GM21390 (cell line): Measurements from ENCODE around the gene SSC4D.

Source experiments
- ATAC-seq: cut with Tn5 transposase; IDR thresholded peaks from one replicate; pipeline ENCODE4 v1.9.1; 2021; ENCODE audit not compliant: unreplicated experiment

Gene SSC4D

DNA sequence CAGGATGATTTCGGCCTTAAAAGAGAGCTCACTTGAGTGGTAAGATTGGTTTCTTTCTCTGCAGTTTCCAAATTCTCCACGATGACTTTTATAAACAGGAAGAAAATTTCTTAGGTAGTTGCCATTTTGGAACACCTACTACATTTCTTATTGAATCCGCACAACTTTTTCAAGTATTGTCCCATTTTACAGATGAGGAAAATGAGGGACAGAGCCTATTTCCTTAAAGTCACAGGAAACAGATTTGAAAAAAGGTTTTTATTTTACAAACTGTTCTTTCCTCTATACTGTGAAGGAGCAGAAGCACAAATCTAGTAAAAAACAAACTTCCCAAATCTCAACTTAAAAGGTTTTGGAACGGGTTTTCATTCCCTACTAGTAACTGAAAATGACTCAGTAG is 53.4 kb downstream of the SSC4D start:
- no peak for ATAC-seq

DNA sequence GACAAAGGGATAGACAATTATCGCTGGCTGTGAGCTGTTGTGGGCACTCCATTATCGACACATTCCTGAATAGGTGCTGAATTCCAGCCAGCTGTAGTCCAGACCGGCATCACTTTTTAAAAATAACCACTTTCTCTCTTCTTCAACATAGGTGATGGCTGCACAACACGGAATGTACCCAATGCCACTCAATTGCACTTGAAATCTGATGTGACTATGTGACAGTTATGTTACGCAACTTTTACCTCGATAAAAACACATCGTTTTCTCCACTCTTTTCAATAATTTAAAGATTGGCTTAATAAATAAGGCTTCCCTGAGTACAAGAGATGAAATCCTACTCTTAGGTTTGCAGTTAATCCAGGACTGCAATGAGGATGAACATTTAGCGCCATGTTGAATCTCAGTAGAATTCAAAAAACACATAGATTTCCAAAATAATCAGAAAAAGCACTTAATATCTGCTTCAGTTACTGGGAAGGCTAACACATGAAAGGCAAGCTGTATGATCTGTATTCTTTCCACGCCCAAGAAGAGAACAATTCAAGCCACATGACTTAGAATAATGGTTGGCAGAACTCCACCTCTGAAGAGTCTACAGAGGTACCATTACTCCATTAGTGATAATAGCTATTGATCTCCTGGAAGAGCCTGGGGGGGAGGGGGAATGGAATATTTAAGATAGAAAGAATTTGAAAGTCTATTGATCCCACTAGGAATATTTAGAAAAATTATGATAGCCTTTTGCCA is 54.3 kb downstream of the SSC4D start:
- ATAC-seq, result no peak

DNA sequence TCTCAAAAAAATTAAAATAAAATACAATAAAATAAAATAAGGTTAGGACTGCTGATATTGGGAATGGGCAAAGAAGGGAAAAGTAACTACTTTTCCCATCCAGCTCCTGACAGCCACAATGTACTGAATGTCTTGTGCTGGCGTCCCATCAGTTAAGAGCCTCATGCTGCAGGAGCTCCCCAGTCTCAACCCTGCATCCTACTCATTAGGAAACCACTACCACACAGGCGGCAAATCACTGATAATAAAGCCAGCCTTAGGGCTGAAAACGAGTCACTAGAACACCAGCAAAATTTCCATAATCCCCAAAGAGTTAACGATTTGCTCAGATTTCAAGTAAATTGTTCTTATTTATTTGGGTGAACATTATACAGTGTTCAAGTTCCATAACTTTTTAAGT is 55.0 kb downstream of the SSC4D start:
- ATAC-seq, result no peak

DNA sequence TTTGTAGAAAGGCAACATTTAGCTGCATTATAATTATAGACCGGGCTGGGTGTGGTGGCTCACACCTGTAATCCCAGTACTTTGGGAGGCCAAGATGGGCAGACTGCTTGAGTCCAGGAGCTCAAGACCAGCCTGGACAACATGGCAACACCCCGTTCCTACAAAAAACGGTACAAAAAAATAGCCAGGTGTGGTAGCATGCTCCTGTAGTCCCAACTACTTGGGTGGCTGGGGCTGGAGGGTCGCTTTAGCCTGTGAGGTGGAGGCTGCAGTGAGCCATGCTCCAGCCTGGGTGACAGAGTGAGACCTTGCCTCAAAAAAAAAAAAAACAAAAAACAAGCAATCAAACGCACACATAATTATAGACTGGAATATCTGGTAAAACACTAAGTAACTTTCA is 55.8 kb downstream of the SSC4D start:
- no peak for ATAC-seq

- no peak for ATAC-seq
Observed at GRCh38 chr7:76352193-76352592, 57.3 kb downstream of the SSC4D start.

DNA sequence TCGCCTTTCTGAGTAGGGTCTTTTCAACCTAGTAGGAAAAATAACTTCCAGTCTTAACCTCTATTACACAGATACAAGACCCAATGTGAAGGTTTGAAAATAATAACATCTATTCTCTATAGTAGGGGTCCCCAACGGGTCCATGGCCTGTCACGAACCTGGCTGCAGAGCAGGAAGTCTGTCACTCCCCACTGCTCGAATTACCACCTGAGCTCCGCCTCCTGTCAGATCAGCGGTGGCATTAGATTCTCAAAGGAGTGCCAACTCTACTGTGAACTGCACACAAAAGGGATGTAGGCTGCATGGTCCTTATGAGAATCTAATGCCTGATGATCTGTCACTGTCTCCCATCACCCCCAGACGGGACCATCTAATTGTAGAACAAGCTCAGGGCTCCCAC is 58.1 kb downstream of the SSC4D start:
- no peak for ATAC-seq

- ATAC-seq, result no peak
Observed at GRCh38 chr7:76349313-76349885, 60.1 kb downstream of the SSC4D start.

DNA sequence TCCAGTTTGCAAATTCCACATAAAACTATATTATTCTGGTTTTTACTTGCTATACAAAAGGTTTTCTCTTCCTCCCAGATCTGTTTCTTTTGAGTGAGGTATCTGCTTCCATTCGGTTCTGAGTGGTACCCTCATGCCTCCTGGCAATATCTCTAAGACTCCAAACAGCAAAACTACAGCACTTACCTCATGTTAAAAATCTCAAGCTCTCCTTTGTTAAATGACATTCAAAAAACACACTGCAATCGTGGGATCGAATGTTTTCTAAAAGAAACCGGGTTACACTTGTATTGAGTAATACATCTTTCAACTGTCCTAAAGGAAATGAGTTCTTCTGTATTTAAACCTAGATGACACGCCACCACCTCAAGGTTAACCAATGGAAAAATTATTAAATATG is 61.8 kb downstream of the SSC4D start:
- ATAC-seq, result no peak

DNA sequence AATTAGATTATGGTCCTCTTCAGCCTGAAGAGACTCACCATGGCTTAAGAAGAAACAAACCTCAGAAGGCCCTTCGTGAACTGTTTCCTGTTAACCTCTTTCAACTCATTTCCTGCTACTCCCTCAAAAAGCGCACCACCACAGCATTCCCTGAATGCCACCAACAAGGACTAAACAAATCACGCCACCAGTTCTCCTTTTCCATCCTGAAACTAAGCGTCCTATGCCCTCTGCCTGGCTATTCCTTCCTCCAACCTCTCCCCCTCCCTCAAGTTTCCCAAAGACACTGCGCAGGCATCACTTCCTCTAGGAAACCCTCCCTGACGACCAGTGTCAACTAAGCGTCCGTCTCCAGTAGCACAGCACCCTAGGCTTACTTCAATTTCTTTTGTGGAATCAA is 62.7 kb downstream of the SSC4D start:
- ATAC-seq, result no peak

DNA sequence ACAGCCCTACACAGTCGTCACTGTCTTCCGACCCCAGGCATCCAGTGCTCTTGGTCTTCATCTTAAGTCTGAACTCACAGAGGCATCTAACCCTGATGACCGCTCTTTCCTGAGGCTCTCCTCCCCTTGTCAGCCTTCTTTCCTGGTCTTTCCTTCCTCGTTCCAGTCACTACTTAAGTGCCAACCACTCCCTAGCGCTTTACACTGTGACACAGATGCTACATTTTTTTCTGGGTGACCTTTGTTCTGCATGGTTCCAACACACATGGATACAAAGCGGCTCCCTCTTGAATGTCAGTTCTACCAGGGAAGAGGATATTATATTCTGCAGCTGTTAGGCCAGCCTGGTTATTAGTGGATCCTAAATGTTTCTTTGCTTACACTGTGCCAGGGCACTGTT is 63.4 kb downstream of the SSC4D start:
- no peak for ATAC-seq

- ATAC-seq, result no peak
Observed at GRCh38 chr7:76343931-76344321, 65.6 kb downstream of the SSC4D start.

- no peak for ATAC-seq
Observed at GRCh38 chr7:76343294-76343930, 66.1 kb downstream of the SSC4D start.

- ATAC-seq, result no peak
Observed at GRCh38 chr7:76342222-76342621, 67.3 kb downstream of the SSC4D start.

- ATAC-seq, result no peak
Observed at GRCh38 chr7:76340617-76341131, 68.8 kb downstream of the SSC4D start.
